Stimulated activated CD4-positive, alpha-beta T cell treated with anti-CD3 and anti-CD28 coated beads, Interleukin-1b, Interleukin-23, amount 100 ng/mL, for 4 hours (primary cell): ENCODE results near the gene OPN3.

ENCODE experiments used
- DNase-seq, 2 donors: peaks; one replicate each; pipeline ENCODE4 v3.0.0-alpha.2; 2020; ENCODE audit warnings: low read depth in 2 of 2

OPN3 gene

DNA sequence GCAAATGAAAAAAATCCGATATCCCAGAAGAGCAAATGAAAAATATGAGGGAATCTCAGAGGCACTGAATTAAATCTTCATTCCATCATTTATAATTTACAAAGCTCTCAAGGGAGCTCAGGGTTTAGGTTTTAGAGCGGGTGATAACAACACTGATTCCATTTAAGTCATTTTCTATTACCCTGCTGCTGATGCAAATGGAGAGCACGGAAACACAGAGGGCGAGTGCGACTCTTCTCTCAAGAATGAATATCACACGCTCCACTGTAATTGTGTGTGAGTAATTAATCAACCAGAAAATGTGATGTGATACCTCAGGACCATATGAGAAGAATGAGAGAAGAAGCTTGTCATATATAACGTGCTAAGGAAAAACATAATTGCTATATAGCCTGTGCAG, 22.7 kb downstream of the OPN3 start:
- DNase-seq: no peak

DNA sequence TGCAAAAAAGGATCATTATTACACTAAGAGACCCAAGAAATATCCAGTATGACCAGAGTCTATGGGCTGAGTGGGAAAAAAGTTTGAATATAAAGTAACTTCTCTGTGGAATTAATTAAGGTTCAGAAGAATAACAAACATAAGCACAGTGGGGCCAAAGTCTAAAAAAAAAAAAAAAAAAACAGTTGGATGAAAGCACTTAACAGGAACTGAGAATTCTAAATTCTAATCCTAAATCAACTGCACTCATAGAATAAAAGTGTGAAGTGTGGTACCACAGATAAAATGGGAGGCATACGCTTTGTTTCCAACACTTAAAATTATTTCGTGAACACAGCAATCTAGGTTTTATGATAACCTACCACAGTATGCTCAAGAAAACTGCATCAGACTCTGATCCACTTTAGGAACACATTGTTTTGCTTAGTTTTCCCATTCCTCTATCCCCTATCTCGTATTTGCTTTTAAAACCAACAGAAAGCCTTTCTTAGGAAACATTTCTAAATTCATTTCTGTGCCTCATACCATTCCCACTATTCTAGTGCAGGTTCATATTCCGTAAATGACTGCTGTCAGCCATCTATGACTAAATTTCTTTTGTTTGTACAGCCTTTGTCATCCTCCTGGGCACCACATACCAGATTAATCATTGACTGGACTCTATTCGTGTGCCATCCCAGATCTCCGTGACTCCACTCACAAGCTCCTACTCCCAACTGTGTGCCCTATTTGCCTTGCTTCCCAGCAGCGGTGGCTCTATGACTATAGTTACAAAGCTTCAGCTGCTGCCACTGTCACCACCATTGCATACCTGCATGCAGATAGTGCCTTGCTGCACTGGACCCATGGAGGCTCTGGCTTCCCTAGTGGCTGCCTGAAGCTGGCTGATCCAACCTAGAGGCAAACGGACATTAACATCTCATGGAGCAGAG, 24.9 kb downstream of the OPN3 start:
- DNase-seq: no peak

- DNase-seq: no peak
These were observed 25.6 kb downstream of the OPN3 start for GRCh38 chr1:241614572-241614971.

DNA sequence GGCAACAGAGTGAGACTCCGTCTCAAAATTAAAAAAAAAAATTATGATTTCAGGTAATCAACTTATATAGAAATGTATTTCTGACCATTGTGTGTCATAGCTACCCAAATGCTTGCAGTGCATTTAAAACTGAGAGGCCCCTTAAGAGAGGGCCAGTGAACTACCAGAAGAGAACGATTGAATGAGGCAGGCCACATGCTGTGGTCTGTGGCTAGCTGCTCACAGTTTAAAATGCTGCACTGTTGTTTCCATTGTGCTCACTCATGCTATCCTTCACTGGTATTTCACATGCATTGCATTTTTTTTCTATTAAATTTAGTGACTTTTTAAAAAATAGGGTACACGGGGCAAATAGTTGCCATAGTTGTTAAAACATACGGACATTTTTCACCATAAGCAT, 26.0 kb downstream of the OPN3 start:
- DNase-seq: no peak

- no peak for DNase-seq
These were observed 27.4 kb downstream of the OPN3 start for GRCh38 chr1:241612533-241613477.

- DNase-seq: no peak
These were observed 28.4 kb downstream of the OPN3 start for GRCh38 chr1:241611736-241612135.

DNA sequence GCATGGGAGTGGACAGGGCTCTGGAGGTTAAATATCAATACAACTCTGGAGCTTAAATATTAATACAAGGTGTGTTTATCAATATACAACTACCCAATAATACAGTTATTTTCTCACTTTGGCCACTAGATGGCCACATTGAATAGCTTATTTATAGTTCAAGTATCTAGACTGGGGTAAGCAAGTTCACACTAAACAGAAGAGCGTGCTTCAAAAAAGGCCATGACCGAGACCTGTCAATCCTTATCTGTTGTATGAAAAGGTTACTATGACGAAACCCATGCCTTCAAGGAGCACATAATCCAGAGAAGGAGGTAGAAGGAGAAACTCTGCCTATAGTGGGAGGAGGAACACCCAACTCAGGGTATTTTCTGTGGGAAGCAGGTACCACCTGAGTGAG, 29.1 kb downstream of the OPN3 start:
- DNase-seq: peak in 1 of 2 donors; percentile 3

DNA sequence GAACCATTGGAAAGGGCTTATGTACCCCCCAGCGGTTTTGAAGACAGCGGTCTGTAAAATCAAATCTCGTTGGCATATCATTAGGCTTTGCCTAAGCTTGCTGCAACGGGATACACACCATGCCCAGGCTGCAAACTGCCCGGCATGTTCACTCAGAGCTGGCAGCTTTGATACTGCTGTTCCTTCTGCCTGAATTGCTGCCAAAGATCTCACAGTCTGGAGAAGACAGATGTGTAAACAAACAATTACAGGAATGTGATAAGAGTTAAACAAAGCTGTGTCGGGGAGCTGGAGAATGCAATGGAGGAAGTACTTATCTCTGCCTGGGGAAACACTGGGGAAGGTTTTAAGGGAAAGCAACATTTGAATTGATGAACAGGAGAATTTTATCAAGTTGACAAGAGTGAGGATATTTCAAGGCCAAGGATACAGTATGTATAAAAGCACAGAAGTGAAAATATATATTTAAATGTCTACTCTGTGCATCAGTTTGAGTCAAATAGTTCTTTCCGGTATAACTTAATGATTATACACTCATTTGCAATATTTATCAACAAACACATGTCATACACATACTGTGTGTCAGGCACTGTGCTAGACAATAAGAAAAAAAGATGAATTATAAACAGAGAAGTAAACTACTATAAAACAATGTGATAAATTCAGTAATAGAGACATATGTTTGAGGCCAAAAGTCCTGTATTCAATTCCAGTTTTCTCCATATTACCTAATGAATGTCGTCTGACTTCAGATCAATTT, 29.9 kb downstream of the OPN3 start:
- no peak for DNase-seq

DNA sequence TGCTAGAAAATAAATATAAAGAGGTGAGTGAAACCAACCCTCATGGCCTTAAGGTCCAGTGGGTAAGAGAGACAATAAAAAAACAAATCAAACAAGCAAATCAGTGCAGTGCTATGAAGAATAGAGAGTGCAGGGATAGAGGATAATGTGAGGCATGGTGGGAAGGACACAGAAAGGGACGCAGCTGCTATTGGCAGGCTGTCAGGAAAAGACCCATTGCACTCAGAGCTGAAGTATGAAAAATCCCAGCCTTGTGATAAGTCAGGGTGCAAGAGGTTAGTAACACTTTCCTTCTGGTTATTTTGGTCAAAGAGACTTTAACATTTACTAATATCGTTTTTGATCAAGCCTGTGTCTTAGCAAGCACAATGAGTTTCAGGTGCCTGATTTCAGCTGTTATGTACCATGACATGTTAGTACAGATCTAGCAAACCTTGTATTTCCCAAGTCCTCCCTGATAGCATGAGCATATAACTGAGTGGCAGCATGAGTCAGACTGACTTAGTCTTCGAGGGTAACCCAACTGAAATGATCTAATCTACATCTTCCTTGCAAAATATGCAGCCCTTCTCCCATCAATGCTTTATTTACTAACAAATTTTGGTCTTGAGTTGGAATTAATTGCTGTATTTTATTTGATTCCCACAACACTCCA, 31.7 kb downstream of the OPN3 start:
- DNase-seq: no peak

GRCh38 chr1:241607497-241607896, 32.7 kb downstream of the OPN3 start:
- no peak for DNase-seq

DNA sequence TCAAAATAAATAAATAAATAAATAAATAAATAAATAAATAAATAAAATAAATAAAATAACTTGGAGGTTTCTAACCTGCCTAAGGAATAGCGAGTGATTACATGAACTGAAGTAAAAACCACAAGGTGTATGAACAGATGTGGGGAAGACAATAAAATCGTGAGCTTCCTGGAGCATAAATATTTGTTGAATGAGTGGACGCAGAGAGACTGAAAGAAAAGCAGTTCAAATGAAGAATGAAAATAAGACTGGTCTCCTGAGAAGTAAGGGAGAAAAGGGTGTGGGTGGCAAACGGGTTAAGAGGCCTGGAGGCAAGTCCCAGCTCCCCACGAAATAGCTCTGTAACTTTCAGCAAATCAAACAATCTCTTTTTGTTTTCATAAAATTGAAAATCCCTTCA, 33.6 kb downstream of the OPN3 start:
- no peak for DNase-seq

DNA sequence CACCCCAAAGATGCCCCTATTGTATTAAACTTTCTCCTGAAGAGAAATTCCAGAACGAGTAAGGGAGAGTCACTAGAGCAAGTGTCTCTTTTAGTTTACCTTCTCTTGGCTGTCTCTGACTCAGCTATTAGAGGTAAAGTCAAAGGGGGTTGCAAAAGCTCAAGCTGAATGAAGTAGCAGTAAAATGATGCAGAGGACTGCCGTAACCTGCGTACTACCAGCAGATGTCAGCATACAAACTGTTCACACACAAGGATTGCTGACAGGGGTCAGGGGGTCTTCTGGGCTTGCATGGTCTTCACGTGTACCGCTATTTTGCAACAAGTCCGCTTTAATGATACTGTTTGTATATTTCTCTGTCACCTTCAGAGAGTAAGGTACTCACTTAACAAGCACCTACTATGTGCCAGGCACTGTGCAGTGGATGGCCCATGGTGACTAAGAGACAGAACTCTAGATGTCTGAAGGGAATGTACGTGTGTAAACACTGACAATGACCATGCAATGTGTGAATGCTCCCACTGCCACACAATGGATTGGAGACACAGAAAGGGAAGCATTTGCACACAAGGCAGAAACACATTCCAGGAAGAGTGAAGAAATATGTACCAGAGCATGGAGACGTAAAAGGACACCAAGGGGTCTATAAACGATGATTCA, 34.9 kb downstream of the OPN3 start:
- no peak for DNase-seq

DNA sequence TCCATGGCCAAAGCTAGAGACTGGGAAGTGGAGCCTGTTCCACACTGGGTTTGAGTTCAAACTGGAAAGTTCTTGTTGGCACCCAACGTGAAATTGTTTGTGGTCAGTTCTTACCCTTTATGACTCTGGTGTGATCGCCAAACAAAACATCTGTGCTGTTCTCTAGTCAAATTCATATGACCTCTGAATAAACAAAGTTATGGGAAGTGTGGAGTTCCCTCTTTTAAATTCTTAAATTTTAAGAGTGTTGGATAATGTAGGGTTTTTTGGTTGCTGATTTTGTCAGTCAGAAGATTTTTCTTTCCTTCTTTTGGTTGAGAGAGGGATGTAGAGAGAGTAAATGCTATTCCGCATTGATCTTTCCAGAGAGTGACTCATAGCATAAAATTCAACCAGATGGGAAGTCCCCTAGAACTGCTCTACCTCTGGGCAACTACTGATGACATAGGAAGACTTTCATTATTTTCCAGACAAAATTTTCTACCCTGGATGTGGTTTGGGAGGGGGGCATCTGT, 36.4 kb downstream of the OPN3 start:
- no peak for DNase-seq

- no peak for DNase-seq
These were observed 39.7 kb downstream of the OPN3 start for GRCh38 chr1:241600496-241600901.

- no peak for DNase-seq
These were observed 41.9 kb downstream of the OPN3 start for GRCh38 chr1:241598249-241598648.

DNA sequence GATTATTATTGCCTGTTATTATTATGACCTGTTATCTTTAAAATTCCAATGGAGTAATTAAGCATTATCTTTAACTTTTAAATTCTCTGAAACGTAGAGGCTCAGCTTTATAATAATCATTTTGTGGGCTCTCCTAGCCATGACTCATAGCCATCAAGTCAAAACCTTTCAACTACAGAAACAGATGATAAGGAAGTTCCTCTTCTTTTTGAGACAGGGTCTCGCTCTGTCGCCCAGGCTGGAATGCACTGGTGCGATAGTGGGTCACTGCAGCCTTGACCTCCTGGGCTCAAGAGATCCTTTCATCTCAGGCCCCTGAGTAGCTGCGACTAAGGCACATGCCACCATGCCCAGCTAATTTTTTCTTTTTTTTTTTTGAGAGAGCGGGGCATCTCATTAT, 43.5 kb downstream of the OPN3 start:
- no peak for DNase-seq

DNA sequence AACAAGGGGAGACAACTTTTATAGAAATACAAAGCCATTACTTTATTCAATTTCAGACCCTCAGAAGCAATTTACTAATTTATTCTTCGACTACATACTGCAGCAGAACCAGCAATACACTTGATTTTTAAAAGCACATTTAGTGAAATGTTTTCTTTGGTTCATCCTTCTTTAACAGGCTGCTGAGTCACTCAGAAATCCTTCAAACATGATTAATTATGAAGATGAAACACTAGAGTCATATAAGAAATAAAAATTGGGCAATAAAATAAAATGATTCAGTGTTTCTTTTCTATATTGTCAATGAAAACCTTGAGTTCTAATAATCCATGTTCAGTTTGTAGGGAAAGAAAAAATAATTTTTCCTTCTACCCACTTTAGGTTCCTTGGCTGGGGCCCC, 47.0 kb downstream of the OPN3 start:
- DNase-seq: no peak

- DNase-seq: no peak
These were observed 47.8 kb downstream of the OPN3 start for GRCh38 chr1:241592273-241592958.

GRCh38 chr1:241591736-241592135, 48.4 kb downstream of the OPN3 start:
- DNase-seq: no peak

DNA sequence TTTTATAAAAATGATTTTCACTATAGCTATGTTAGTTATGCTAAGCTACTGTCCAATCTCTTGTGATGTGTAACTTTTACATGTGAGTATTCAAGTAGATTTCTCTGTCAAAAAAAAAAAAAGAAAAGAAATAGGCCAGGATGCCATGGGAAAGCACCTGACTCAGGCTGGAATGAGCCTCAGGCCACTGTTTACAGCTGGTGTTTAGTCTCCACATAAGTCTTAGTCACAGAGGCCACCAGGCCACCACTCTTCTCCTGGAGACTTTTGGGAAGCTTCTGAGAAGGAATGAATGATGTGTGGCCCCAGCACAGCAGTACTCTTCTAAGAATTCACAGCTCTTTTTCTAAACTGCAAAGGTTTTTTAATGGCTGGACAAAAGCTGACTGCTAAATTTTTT, 48.9 kb downstream of the OPN3 start:
- DNase-seq: no peak
